Stomach (tissue), 4 donors: ENCODE measurements around the gene PRKCH.

Source experiments
- CTCF ChIP-seq, 7 experiments: fragments of 450-650 bp in 4 of 7; fragments of 200-600 bp in 3 of 7; sonication (generic) in 3 of 7; IDR thresholded peaks; one replicate each; pipeline ENCODE4 v1.5.1; 2016 to 2019; ENCODE audit warnings: antibody characterized with exemption in 7 of 7, control low read depth in 2 of 7, mild to moderate bottlenecking in 1 of 7
- POLR2A ChIP-seq, 4 donors: fragments of 450-650 bp; IDR thresholded peaks; one replicate each; pipeline ENCODE4 v1.6.1; 2016; ENCODE audit warnings: antibody characterized with exemption in 4 of 4, control low read depth in 2 of 4, mild to moderate bottlenecking in 1 of 4, moderate library complexity in 1 of 4

DNA sequence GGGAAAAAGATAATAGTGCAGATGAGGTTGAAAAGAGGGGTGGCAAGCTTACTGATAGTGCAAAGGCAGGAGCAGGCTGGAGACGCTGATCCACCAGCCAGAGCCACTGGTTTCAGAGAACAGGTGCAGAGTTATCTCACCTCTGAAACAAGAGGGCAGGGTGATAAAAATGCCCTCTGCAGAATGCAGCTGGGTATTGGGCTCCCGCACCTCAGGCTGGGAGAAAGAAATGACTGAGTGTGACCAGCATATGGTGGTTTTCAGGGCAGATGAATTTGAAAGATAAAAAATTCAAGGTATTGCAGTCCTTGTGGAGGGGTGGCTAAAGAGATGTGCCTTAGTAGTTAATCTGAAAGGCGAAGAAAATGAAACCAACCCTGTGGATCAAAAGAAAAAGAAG, 37.4 kb upstream of the PRKCH start:
- TF ChIP-seq POLR2A (IDR thresholded peaks at IDR 0.05) (no peak), CTCF (IDR thresholded peaks at IDR 0.05) (no peak)
